Measurements from ENCODE around the gene KIF16B.
"Not testable (repeated sequence)": the region's sequence is repeated elsewhere in the genome, so short reads cannot be mapped to it uniquely, and the experiment has no call there.

Gene KIF16B

GRCh38 chr20:16258766-16259165, 314.5 kb downstream of the KIF16B start:
- DNase-seq (ENCODE audit: low spot score), result no peak

GRCh38 chr20:16257813-16258430, 315.3 kb downstream of the KIF16B start:
- no peak for DNase-seq (ENCODE audit: low spot score)

GRCh38 chr20:16257021-16257420, 316.2 kb downstream of the KIF16B start:
- DNase-seq (ENCODE audit: low spot score), result no peak

GRCh38 chr20:16246870-16247269, 326.4 kb downstream of the KIF16B start:
- no peak for DNase-seq (ENCODE audit: low spot score)

GRCh38 chr20:16246291-16246690, 327.0 kb downstream of the KIF16B start:
- DNase-seq (ENCODE audit: low spot score), result no peak

GRCh38 chr20:16245879-16246278, 327.4 kb downstream of the KIF16B start:
- no peak for DNase-seq (ENCODE audit: low spot score)

GRCh38 chr20:16244892-16245291, 328.4 kb downstream of the KIF16B start:
- DNase-seq (ENCODE audit: low spot score), result no peak

- peak; percentile 89 for DNase-seq (ENCODE audit: low spot score)
Measured at GRCh38 chr20:16243470-16243869, 329.8 kb downstream of the KIF16B start.

GRCh38 chr20:16241911-16242310, 331.3 kb downstream of the KIF16B start:
- DNase-seq (ENCODE audit: low spot score), result peak; percentile 28

GRCh38 chr20:16240355-16240754, 332.9 kb downstream of the KIF16B start:
- DNase-seq (ENCODE audit: low spot score), result no peak

- peak; percentile 39 for DNase-seq (ENCODE audit: low spot score)
Measured at GRCh38 chr20:16236589-16237241, 336.5 kb downstream of the KIF16B start.

GRCh38 chr20:16230402-16230801, 342.8 kb downstream of the KIF16B start:
- no peak for DNase-seq (ENCODE audit: low spot score)

- DNase-seq (ENCODE audit: low spot score), result no peak
Measured at GRCh38 chr20:16229813-16230212, 343.4 kb downstream of the KIF16B start.

- no peak for DNase-seq (ENCODE audit: low spot score)
Measured at GRCh38 chr20:16228722-16229121, 344.5 kb downstream of the KIF16B start.

- DNase-seq (ENCODE audit: low spot score), result not testable (repeated sequence)
Measured at GRCh38 chr20:16226961-16227360, 346.3 kb downstream of the KIF16B start.

GRCh38 chr20:16224836-16225235, 348.4 kb downstream of the KIF16B start:
- DNase-seq (ENCODE audit: low spot score), result no peak

- no peak for DNase-seq (ENCODE audit: low spot score)
Measured at GRCh38 chr20:16222859-16223411, 350.3 kb downstream of the KIF16B start.
